ENCODE data around the gene NUP93. TPM values are rescaled to one million over a fixed set of nuclear protein-coding genes. Genes with fewer than 3 reads are reported as not detected.
"Not testable (repeated sequence)": the region's sequence is repeated elsewhere in the genome, so short reads cannot be mapped to it uniquely, and the experiment has no call there.

Gene NUP93
- total and polyA plus RNA-seq, 4 experiments from 2014 or later: 48.0 to 73.2 (median 59.8) TPM

GRCh38 chr16:56797038-56797437 is 67.1 kb downstream of the NUP93 start:
- peaks cover 8 to 17% of the 10 kb centered on the region in 2 donors for H3K36me3 Mint-ChIP-seq
- H3K27me3 Mint-ChIP-seq; H3K9me3 Mint-ChIP-seq; H3K9me3 ChIP-seq (ENCODE audit: control insufficient read depth in 1 of 2, low read length in 2 of 2); DNase-seq; H3K27me3 ChIP-seq (ENCODE audit: insufficient read depth, low read length); H3K27ac ChIP-seq (ENCODE audit: low read depth, low read length); H3K4me1 Mint-ChIP-seq; H3K36me3 ChIP-seq (ENCODE audit: insufficient read depth, low read length); H3K4me1 ChIP-seq (ENCODE audit: insufficient read depth, low read length); POLR2A ChIA-PET (ENCODE audit: partially characterized antibody); H3K4me3 ChIP-seq (ENCODE audit: low read length in 2 of 2); H3K4me3 Mint-ChIP-seq; intact Hi-C loops (cut with micrococcal nuclease): not testable (repeated sequence)
- peak overlapping the region in 1 of 7 donors; percentile 78 for H3K27ac Mint-ChIP-seq
- CTCF ChIA-PET (ENCODE audit: partially characterized antibody): interaction anchor here (1.0 to 2.4 kb wide), 2 partner anchors 11 to 155 kb away, joined by 3 to 7 read pairs; no protein-coding TSS in a partner anchor

GRCh38 chr16:56797861-56798260 is 67.9 kb downstream of the NUP93 start:
- CTCF ChIA-PET (ENCODE audit: partially characterized antibody): no interaction called here
- Mint-ChIP-seq H3K27ac (no peak overlapping the region), H3K36me3 (peaks cover 9 to 18% of the 10 kb centered on the region in 2 donors), H3K9me3 (no peaks in the 10 kb centered on the region), H3K27me3 (no peaks in the 10 kb centered on the region), H3K4me1 (peaks cover 0 to 4% (median 0%) of the 10 kb centered on the region in 4 donors), H3K4me3 (no peak overlapping the region)
- no peak overlapping the region for H3K4me3 ChIP-seq (ENCODE audit: low read length in 2 of 2)
- DNase-seq: no peak
- no peaks in the 10 kb centered on the region for H3K4me1 ChIP-seq (ENCODE audit: insufficient read depth, low read length)
- H3K27me3 ChIP-seq (ENCODE audit: insufficient read depth, low read length): no peaks in the 10 kb centered on the region
- POLR2A ChIA-PET (ENCODE audit: partially characterized antibody): no interaction called here
- H3K27ac ChIP-seq (ENCODE audit: low read depth, low read length): no peak overlapping the region
- no peaks in the 10 kb centered on the region for H3K9me3 ChIP-seq (ENCODE audit: control insufficient read depth in 1 of 2, low read length in 2 of 2)
- no peaks in the 10 kb centered on the region for H3K36me3 ChIP-seq (ENCODE audit: insufficient read depth, low read length)
- intact Hi-C loops (cut with micrococcal nuclease): no loop called here

- no peaks in the 10 kb centered on the region for H3K27me3 Mint-ChIP-seq
These were observed 69.0 kb downstream of the NUP93 start for GRCh38 chr16:56798955-56799354.

GRCh38 chr16:56800355-56800754 is 70.4 kb downstream of the NUP93 start:
- no peak for DNase-seq
- intact Hi-C loops (cut with micrococcal nuclease): no loop called here
- Histone ChIP-seq H3K27me3 (ENCODE audit: insufficient read depth, low read length) (no peaks in the 10 kb centered on the region), H3K36me3 (ENCODE audit: insufficient read depth, low read length) (no peaks in the 10 kb centered on the region), H3K4me1 (ENCODE audit: insufficient read depth, low read length) (no peaks in the 10 kb centered on the region), H3K27ac (ENCODE audit: low read depth, low read length) (no peak overlapping the region), H3K4me3 (ENCODE audit: low read length in 2 of 2) (no peak overlapping the region), H3K9me3 (ENCODE audit: control insufficient read depth in 1 of 2, low read length in 2 of 2) (no peaks in the 10 kb centered on the region)
- Mint-ChIP-seq H3K9me3 (no peaks in the 10 kb centered on the region), H3K27me3 (no peaks in the 10 kb centered on the region), H3K36me3 (peaks cover 17 to 26% of the 10 kb centered on the region in 2 donors), H3K4me1 (peaks cover 0 to 2% (median 0%) of the 10 kb centered on the region in 4 donors), H3K27ac (no peak overlapping the region), H3K4me3 (no peak overlapping the region)
- ChIA-PET POLR2A (ENCODE audit: partially characterized antibody) (no interaction called here), CTCF (ENCODE audit: partially characterized antibody) (no interaction called here)

More at GRCh38 chr16:56798955-56799354, 69.0 kb downstream of the NUP93 start:
- Histone ChIP-seq H3K36me3 (ENCODE audit: insufficient read depth, low read length) (no peaks in the 10 kb centered on the region), H3K4me3 (ENCODE audit: low read length in 2 of 2) (no peak overlapping the region), H3K9me3 (ENCODE audit: control insufficient read depth in 1 of 2, low read length in 2 of 2) (no peaks in the 10 kb centered on the region), H3K27ac (ENCODE audit: low read depth, low read length) (no peak overlapping the region), H3K27me3 (ENCODE audit: insufficient read depth, low read length) (no peaks in the 10 kb centered on the region), H3K4me1 (ENCODE audit: insufficient read depth, low read length) (no peaks in the 10 kb centered on the region)
- ChIA-PET CTCF (ENCODE audit: partially characterized antibody) (no interaction called here), POLR2A (ENCODE audit: partially characterized antibody) (no interaction called here)
- Mint-ChIP-seq H3K36me3 (peaks cover 12 to 20% of the 10 kb centered on the region in 2 donors), H3K4me1 (peaks cover 0 to 2% (median 0%) of the 10 kb centered on the region in 4 donors), H3K9me3 (no peaks in the 10 kb centered on the region), H3K27ac (no peak overlapping the region), H3K4me3 (no peak overlapping the region)
- no peak for DNase-seq
- intact Hi-C loops (cut with micrococcal nuclease): no loop called here

GRCh38 chr16:56801762-56802161 is 71.8 kb downstream of the NUP93 start:
- no peak for DNase-seq
- Histone ChIP-seq H3K27ac (ENCODE audit: low read depth, low read length) (no peak overlapping the region), H3K36me3 (ENCODE audit: insufficient read depth, low read length) (peaks cover 4% of the 10 kb centered on the region), H3K9me3 (ENCODE audit: control insufficient read depth in 1 of 2, low read length in 2 of 2) (no peaks in the 10 kb centered on the region), H3K27me3 (ENCODE audit: insufficient read depth, low read length) (no peaks in the 10 kb centered on the region), H3K4me3 (ENCODE audit: low read length in 2 of 2) (no peak overlapping the region), H3K4me1 (ENCODE audit: insufficient read depth, low read length) (no peaks in the 10 kb centered on the region)
- Mint-ChIP-seq H3K4me1 (peaks cover 0 to 2% (median 0%) of the 10 kb centered on the region in 4 donors), H3K9me3 (no peaks in the 10 kb centered on the region), H3K4me3 (no peak overlapping the region), H3K27me3 (no peaks in the 10 kb centered on the region), H3K27ac (peak overlapping the region in 1 of 7 donors; percentile 18), H3K36me3 (peaks cover 31 to 38% of the 10 kb centered on the region in 2 donors)
- ChIA-PET CTCF (ENCODE audit: partially characterized antibody) (no interaction called here), POLR2A (ENCODE audit: partially characterized antibody) (no interaction called here)
- intact Hi-C loops (cut with micrococcal nuclease): no loop called here

GRCh38 chr16:56807011-56807675 is 77.2 kb downstream of the NUP93 start:
- H3K36me3 Mint-ChIP-seq: peaks cover 31 to 32% of the 10 kb centered on the region in 2 donors
- intact Hi-C loops (cut with micrococcal nuclease): no loop called here
- CTCF ChIA-PET (ENCODE audit: partially characterized antibody): interaction anchor here (1.0 kb wide), 1 partner anchor 10 kb away, joined by 3 read pairs; no protein-coding TSS in a partner anchor
- no peaks in the 10 kb centered on the region for H3K9me3 ChIP-seq (ENCODE audit: control insufficient read depth in 1 of 2, low read length in 2 of 2)
- no peak overlapping the region for H3K4me3 ChIP-seq (ENCODE audit: low read length in 2 of 2)
- H3K27me3 ChIP-seq (ENCODE audit: insufficient read depth, low read length): no peaks in the 10 kb centered on the region
- no peak overlapping the region for H3K27ac Mint-ChIP-seq
- H3K4me3 Mint-ChIP-seq: no peak overlapping the region
- no peak for DNase-seq
- peaks cover 8% of the 10 kb centered on the region for H3K36me3 ChIP-seq (ENCODE audit: insufficient read depth, low read length)
- no peaks in the 10 kb centered on the region for H3K4me1 Mint-ChIP-seq
- no peak overlapping the region for H3K27ac ChIP-seq (ENCODE audit: low read depth, low read length)
- no peaks in the 10 kb centered on the region for H3K4me1 ChIP-seq (ENCODE audit: insufficient read depth, low read length)
- H3K27me3 Mint-ChIP-seq: no peaks in the 10 kb centered on the region
- POLR2A ChIA-PET (ENCODE audit: partially characterized antibody): no interaction called here
- H3K9me3 Mint-ChIP-seq: no peaks in the 10 kb centered on the region

- H3K27ac Mint-ChIP-seq; H3K4me3 ChIP-seq (ENCODE audit: low read length in 2 of 2); H3K9me3 ChIP-seq (ENCODE audit: control insufficient read depth in 1 of 2, low read length in 2 of 2); H3K27ac ChIP-seq (ENCODE audit: low read depth, low read length); H3K36me3 ChIP-seq (ENCODE audit: insufficient read depth, low read length); POLR2A ChIA-PET (ENCODE audit: partially characterized antibody); H3K27me3 Mint-ChIP-seq; H3K4me1 ChIP-seq (ENCODE audit: insufficient read depth, low read length); H3K4me3 Mint-ChIP-seq; intact Hi-C loops (cut with micrococcal nuclease); DNase-seq; H3K9me3 Mint-ChIP-seq; CTCF ChIA-PET (ENCODE audit: partially characterized antibody); H3K27me3 ChIP-seq (ENCODE audit: insufficient read depth, low read length); H3K4me1 Mint-ChIP-seq: not testable (repeated sequence)
- peaks cover 30 to 31% of the 10 kb centered on the region in 2 donors for H3K36me3 Mint-ChIP-seq
These were observed 77.7 kb downstream of the NUP93 start for GRCh38 chr16:56807676-56808067.
